ENCODE data around the gene SYN1.

SYN1 gene

GRCh38 chrX:47595716-47596251 is 23.9 kb downstream of the SYN1 start:
- peak; percentile 26 for DNase-seq

GRCh38 chrX:47593522-47593921 is 26.1 kb downstream of the SYN1 start:
- DNase-seq: no peak

- no peak for DNase-seq
These were observed 28.7 kb downstream of the SYN1 start for GRCh38 chrX:47590984-47591383.

- DNase-seq: no peak
These were observed 31.5 kb downstream of the SYN1 start for GRCh38 chrX:47587906-47588735.

- DNase-seq: no peak
These were observed 32.4 kb downstream of the SYN1 start for GRCh38 chrX:47587091-47587891.

GRCh38 chrX:47586043-47586787 is 33.4 kb downstream of the SYN1 start:
- DNase-seq: no peak

DNA sequence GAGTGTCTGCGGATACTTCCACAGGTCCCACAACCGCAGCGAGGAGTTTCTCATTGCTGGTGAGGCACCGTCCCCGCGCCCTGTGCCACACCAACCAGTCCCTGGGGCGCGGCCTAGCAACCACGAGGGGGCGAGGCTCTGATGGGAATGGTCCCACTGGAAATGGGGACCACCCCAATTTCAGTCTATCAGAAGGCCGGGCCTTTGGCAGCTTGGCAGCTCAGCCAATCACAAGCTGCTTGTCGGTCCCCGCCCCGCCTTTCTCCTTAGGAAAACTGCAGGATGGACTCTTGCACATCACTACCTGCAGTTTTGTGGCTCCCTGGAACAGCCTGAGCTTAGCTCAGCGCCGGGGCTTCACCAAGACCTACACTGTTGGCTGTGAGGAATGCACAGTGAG is 34.4 kb downstream of the SYN1 start:
- no peak for DNase-seq

- no peak for DNase-seq
These were observed 34.9 kb downstream of the SYN1 start for GRCh38 chrX:47584714-47585113.

DNA sequence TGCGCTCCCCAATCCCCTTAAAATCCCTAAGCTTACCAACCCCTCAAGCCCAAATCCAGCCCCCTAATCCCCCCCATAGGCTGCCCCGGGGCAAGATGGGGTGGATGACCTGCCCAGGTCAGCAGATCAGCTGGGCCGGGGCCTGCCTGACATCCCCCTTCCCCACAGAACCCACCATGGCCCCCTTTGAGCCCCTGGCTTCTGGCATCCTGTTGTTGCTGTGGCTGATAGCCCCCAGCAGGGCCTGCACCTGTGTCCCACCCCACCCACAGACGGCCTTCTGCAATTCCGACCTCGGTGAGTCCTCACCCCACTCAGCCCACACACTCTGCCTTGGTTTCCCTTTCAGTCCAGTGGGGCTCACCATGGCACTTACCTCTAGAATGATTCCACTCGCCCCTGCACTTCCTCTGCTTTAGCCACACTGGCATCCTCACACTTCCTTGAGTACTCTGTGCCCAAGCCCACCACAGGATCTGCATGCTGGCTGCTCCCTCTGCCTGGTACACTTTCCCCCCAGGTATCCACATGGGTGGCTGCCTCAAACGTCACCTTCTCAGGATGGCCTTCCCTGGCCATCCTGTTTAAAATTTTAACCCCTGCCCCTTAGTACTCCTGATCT is 36.3 kb downstream of the SYN1 start:
- DNase-seq: no peak

DNA sequence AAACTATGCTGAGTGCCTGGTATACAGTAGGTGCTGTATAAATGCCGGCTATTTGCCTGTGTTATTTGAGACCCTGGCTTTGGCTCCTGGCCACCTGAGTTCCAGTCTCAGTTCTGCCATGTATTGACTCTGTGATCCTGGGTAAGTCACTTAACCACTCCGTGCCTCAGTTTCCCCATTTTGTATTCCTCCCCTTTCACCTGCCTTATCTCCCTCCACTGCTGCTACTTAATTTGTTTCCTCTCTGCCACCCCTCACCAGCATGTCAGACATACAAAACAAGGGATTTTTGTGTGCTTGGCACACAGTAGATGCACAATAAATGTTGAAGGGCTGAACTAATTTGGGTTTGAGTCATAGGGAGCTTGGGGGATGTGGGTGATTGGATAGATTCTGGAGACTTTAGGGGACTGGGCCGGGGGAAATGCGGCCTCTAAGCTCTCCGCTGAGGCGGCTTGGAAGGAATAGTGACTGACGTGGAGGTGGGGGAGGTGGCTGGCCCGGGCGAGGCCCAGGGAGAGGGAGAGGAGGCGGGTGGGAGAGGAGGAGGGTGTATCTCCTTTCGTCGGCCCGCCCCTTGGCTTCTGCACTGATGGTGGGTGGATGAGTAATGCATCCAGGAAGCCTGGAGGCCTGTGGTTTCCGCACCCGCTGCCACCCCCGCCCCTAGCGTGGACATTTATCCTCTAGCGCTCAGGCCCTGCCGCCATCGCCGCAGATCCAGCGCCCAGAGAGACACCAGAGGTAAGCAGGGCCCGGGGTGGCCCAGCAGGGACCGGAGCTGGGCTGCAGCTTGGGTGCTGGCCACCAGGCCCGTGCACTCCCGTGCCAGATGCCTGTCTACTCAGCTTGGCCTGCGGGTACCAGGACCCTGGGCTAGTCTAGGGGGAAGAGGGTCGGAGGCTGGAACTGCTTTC is 37.7 kb downstream of the SYN1 start, which contains the start of gene TIMP1:
Gene TIMP1 (plus strand): TSS at position 706 of the 917 bp plus-strand sequence. CDS start 980 bp downstream, outside the sequence.
- DNase-seq: peak; percentile 95

GRCh38 chrX:47579537-47579936 is 40.1 kb downstream of the SYN1 start:
- peak; percentile 46 for DNase-seq

- DNase-seq: no peak
These were observed 41.0 kb downstream of the SYN1 start for GRCh38 chrX:47578692-47579091.

GRCh38 chrX:47577901-47578300 is 41.8 kb downstream of the SYN1 start:
- no peak for DNase-seq

GRCh38 chrX:47577424-47577823 is 42.2 kb downstream of the SYN1 start:
- no peak for DNase-seq

- DNase-seq: no peak
These were observed 43.4 kb downstream of the SYN1 start for GRCh38 chrX:47576021-47576898.

- DNase-seq: no peak
These were observed 44.9 kb downstream of the SYN1 start for GRCh38 chrX:47574547-47575301.

- DNase-seq: no peak
These were observed 45.5 kb downstream of the SYN1 start for GRCh38 chrX:47574076-47574546.

DNA sequence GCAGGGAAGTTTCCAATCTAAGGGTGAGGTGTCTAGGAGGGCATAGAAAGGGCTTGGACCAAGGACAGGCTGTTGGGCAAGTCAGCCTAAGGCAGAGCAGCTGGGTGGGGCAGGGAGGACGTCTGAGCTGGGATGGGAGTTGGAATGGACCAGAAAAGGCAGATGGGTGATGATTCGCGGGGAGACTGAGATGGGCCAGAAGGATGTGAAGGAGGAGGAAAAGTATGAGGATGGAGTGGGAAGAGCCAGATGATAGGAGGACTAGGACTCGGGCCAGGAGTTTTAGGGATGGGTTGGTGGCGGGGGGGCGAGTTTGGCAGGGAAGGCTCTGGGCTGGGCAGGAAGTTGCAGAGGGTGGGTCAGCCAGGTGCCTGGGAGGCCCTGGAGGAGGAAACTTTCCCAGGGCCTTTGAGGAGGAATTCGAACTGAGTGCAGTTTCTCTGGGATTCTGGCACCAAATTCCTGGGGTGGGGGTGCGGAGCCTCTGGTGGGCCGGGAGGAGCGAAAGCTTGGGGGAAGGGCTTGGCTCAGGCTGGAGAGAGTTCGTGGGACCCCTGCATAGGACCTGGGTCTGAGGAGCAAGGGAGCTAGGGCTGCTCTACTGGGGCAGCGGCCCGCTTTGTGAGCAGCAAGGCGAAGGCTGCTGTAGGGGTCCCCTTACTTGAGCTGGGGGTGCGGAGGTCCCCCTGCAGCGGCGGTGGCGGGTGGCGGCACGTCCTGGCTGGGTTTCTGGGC is 46.1 kb downstream of the SYN1 start:
- peak; percentile 74 for DNase-seq

Measured in fibroblast of skin of abdomen (primary cell).